Suppressor macrophage (primary cell): ENCODE results near the gene NUP93.
"Not testable (repeated sequence)": the region's sequence is repeated elsewhere in the genome, so short reads cannot be mapped to it uniquely, and the experiment has no call there.

Experiments used
- DNase-seq, 4 experiments: peaks; one replicate each; pipeline ENCODE4 v3.0.0-alpha.2; 2020 to 2022

Gene NUP93

DNA sequence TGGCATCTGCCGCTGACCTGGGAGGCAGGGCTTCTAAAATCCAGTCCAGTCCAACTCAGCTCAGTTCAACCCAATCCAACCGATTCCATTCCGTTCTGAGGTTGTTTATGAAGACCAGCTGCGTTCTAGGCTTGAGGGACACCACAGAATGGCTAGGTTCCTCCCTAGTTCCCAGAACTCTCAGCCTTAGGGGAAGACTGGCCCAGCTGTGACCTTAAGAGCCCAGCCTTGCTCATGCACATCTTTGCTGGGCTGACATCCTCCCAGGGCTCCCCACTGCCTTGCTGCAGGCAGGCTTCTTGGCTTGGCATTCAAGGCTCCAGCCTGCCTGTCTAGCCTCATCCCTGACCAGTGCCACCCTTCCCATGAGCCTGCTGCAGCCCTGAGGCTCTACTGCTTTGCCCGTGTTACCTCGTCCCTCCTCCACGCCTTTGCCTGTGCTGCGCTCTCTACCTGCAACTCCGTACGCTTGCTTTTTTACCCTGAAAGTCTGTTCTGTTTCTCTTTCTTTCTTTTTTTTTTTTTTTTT, 143.0 kb downstream of the NUP93 start:
- peak; percentile 38 to 62 (median 55) for DNase-seq

DNA sequence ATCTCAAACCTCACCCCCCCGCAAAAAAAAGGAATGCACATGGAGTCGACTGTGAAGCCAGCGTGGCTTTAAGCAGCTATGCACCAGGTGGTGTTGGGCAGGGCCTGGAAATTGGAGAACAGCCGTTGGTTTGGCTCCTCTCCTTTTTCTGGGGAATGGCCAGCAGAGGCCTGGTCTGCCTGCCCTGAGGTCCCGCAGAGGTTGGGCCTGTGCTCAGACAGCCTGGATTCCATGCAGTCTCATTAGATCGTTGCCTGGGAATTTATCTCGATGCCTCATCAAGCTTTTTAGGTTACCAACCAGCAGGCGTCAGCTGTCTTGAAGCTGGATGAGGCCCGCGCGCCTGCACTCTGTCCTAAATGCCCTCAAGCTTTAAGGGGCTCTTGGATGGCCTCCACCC, 144.9 kb downstream of the NUP93 start:
- DNase-seq: no peak

DNA sequence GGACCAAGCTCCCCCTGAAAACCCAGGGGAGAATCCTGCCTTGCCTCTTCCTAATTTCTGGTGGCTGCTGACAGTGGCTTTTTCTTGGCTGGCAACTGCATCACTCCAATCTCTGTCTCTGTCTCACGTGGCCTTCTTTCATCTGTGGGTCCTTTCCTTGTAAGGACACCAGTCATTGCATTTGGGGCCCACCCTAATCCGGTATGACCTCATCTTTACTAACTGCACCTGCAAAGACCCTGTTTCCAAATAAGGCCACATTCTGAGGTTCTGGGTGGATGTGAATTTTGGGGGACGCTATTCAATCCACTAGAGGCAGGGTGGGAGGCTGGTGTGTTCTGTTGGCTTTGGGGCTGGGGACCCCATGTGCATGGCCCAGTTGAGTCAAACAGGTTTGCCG, 146.1 kb downstream of the NUP93 start:
- DNase-seq: no peak

- no peak for DNase-seq
Measured at GRCh38 chr16:56877486-56878182, 147.7 kb downstream of the NUP93 start.

GRCh38 chr16:56878282-56878854, 148.4 kb downstream of the NUP93 start:
- DNase-seq: no peak

GRCh38 chr16:56879276-56879675, 149.3 kb downstream of the NUP93 start:
- no peak for DNase-seq

GRCh38 chr16:56880176-56880575, 150.2 kb downstream of the NUP93 start:
- no peak for DNase-seq

GRCh38 chr16:56880685-56881084, 150.8 kb downstream of the NUP93 start:
- DNase-seq: no peak

GRCh38 chr16:56882077-56882800, 152.3 kb downstream of the NUP93 start:
- DNase-seq: peak in 3 of 4 experiments; percentile 37 to 57 (median 49)

GRCh38 chr16:56883586-56883985, 153.7 kb downstream of the NUP93 start:
- DNase-seq: no peak

- DNase-seq: no peak
Measured at GRCh38 chr16:56884026-56884582, 154.2 kb downstream of the NUP93 start.

DNA sequence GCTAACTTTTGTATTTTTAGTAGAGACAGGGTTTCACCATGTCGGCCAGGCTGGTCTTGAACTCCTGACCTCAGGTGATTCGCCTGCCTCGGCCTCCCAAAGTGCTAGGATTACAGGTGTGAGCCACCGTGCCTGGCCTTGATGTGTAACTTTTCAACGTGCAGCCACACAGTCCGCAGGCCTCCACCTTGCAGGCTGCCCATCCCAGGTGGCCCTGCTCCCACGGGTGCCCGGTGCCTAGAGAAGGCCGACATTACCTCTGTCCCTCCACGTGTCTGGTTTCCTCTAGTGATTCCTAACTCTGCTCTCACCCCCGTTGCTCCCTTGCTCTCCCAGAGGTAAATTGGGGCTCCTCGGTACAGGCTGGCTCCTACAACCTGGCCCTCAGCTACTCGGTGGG, 155.0 kb downstream of the NUP93 start:
- DNase-seq: not testable (repeated sequence)

GRCh38 chr16:56885446-56886162, 155.7 kb downstream of the NUP93 start:
- DNase-seq: no peak

GRCh38 chr16:56886296-56886695, 156.4 kb downstream of the NUP93 start:
- no peak for DNase-seq

- DNase-seq: no peak
Measured at GRCh38 chr16:56886826-56887225, 156.9 kb downstream of the NUP93 start.

DNA sequence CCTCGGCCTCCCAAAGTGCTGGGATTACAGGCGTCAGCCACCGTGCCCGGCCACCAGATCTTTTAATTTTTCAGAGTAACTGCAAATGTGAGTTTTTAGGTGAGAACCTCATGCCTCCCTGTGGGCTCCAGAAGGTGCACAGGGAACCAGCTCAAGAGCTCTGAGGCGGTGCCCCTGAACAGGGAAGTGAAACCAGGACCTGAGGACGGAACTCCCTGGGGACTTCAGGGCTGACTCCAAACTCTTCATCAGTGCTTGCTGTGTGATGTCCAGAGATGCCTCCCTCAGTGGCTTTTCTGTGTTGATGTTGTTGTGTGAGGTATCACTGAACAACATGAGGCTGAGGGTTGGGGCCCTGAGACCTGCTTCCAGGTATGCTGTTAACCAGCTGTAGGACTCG, 158.9 kb downstream of the NUP93 start:
- peak; percentile 45 to 75 (median 73) for DNase-seq

DNA sequence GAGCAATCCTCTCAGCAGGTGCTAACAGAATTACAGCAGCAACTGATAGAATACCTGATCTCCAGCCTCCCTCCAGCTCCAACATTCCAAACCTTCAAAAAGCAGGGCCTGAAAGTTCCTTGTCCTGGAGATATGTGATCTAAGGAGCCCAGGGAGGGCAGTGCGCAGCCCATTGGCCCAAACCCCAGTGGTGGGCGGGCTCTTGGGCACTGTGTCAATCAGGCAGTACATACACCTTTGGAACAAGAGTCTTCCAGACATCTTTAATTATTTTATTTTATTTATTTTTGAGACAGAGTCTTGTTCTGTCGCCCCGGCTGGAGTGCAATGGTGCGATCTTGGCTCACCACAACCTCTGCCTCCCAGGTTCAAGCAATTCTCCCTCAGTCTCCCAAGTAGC, 159.3 kb downstream of the NUP93 start:
- peak in 1 of 4 experiments; percentile 17 for DNase-seq

- no peak for DNase-seq
Measured at GRCh38 chr16:56891685-56892084, 161.8 kb downstream of the NUP93 start.

DNA sequence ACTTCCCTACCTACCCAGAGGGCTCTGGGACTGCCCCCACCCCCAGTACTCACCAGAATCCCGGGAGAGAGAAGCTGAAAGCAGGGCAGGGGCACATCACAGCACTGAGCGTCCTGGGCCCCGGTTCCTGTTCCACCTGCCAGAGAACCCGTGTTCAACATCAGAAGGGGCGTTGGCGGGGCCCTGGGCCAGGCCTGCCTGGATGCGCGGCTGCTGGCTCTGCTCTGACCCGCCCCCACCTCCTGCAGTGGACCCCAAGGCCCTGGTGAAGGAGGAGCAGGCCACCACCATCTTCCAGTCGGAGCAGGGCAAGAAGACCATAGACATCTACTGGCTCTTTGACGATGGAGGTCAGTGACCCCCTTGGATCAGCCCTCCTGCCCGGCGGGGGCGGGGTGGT, 162.8 kb downstream of the NUP93 start:
- no peak for DNase-seq

DNA sequence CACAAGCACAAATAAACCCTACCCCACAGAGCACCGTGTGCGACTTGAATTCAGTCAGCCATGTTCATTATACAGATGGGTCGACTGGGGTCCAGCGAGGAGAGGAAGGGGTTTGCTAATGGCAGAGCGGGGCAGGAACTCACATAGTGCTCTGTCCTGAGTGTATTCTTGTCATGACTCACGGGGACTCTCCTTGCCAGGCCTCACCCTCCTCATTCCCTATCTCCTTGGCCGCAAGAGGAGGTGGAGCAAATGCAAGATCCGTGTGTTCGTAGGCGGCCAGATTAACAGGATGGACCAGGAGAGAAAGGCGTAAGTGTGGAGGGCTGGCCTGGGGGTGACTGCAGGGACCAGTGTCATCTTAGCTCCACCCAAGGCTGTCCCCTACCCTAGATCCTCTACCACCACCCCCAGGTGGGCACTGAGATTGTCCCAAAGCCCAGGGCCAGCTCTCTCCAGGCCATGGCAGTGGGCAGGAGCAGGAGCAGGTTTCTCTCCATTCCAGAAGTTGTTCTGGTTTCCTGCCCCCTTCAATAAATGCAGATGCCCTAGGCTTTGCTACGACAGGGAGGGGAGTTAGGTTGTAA, 164.5 kb downstream of the NUP93 start:
- DNase-seq: no peak

- DNase-seq: no peak
Measured at GRCh38 chr16:56895813-56896212, 165.9 kb downstream of the NUP93 start.

GRCh38 chr16:56896244-56896643, 166.3 kb downstream of the NUP93 start:
- no peak for DNase-seq
